Upper lobe of left lung (tissue), 6 donors: ENCODE results near the gene ALDH3A2. TPM values are rescaled to one million over a fixed set of nuclear protein-coding genes. Genes with fewer than 3 reads are reported as not detected.
A peak's percentile ranks its signal among the peaks of the same experiment; 100 is the strongest.

Experiments used
- ATAC-seq, 2 donors: fragments of 200-7000 bp; cut with Tn5 transposase; one replicate each; pipeline ENCODE4 v1.9.1; 2022; ENCODE audit warnings: mild to moderate bottlenecking in 2 of 2, moderate library complexity in 2 of 2; ENCODE audit not compliant: low FRiP score in 2 of 2
- DNase-seq, 2 donors: peaks; one replicate each; pipeline ENCODE4 v3.0.0-alpha.2; 2019 to 2020
- H3K27ac ChIP-seq, 4 donors: fragments of 200-600 bp; sonication (generic); one replicate each; pipeline ENCODE4 v1.5.1; 2016 to 2019
- H3K27me3 ChIP-seq, 4 donors: fragments of 200-600 bp; sonication (generic); one replicate each; pipeline ENCODE4 v1.5.1; 2017 to 2019
- H3K36me3 ChIP-seq, 4 donors: fragments of 200-600 bp; sonication (generic); one replicate each; pipeline ENCODE4 v1.5.1; 2016 to 2019
- H3K4me1 ChIP-seq, 4 donors: fragments of 200-600 bp; sonication (generic); one replicate each; pipeline ENCODE4 v1.5.1; 2018 to 2019
- H3K4me3 ChIP-seq, 4 donors: fragments of 200-600 bp; sonication (generic); one replicate each; pipeline ENCODE4 v1.5.1; 2017 to 2019; ENCODE audit warnings: mild to moderate bottlenecking in 2 of 4, moderate library complexity in 1 of 4
- H3K9me3 ChIP-seq, 4 donors: fragments of 200-600 bp; sonication (generic); one replicate each; pipeline ENCODE4 v1.5.1; 2018 to 2019
- CTCF ChIP-seq, 6 experiments: fragments of 450-650 bp in 4 of 6; fragments of 200-600 bp in 2 of 6; sonication (generic) in 2 of 6; IDR thresholded peaks; one replicate each; pipeline ENCODE4 v1.5.1; 2016 to 2019; ENCODE audit warnings: antibody characterized with exemption in 6 of 6
- EP300 ChIP-seq, 4 donors: sonication (generic); formaldehyde crosslinking; IDR thresholded peaks; one replicate each; pipeline ENCODE4 v1.5.1; 2017; ENCODE audit warnings: antibody characterized with exemption in 4 of 4, control low read depth in 2 of 4
- POLR2A ChIP-seq, 4 donors: fragments of 450-650 bp; IDR thresholded peaks; one replicate each; pipeline ENCODE4 v1.5.1; 2016 to 2017; ENCODE audit warnings: antibody characterized with exemption in 4 of 4, mild to moderate bottlenecking in 2 of 4
- POLR2AphosphoS5 ChIP-seq, 2 donors: sonication (generic); formaldehyde crosslinking; IDR thresholded peaks; one replicate each; pipeline ENCODE4 v1.5.1; 2017; ENCODE audit warnings: antibody characterized with exemption in 2 of 2
- WGBS, 2 donors: methylation state at CpG; one replicate each; pipeline ENCODE4 v1.1.5; 2017 to 2018; 5-methylcytosine and 5-hydroxymethylcytosine counted together
- total RNA-seq, 6 donors: library from RNA; depleted of rRNA in 4 of 6; stranded (reverse); fragments of >200 nt in 4 of 6; gene quantifications; one replicate each; pipeline versions ENCODE4 v1.1.0 to v1.2.1, GENCODE V29; 2016 to 2021
- donor health status: DM: no; HTN: no; CAD: no; lungs with moderate emphysema.
- donor health status: DM: no; HTN: yes; CAD: no; lungs with severe emphysema.

Gene ALDH3A2
- total RNA-seq, 6 donors from 2014 or later: 116 to 313 (median 194) TPM

- DNase-seq: peak in 1 of 2 donors; percentile 60
- no peak overlapping the region for H3K4me3 ChIP-seq
- H3K36me3 ChIP-seq: peaks cover 11 to 76% (median 24%) of the 10 kb centered on the region in 4 donors
- peaks cover 0 to 24% (median 9%) of the 10 kb centered on the region in 4 donors for H3K4me1 ChIP-seq
- peak in 1 of 2 donors; percentile 32 for ATAC-seq
- H3K27ac ChIP-seq: peak overlapping the region; percentile 42 to 66 (median 50)
- TF ChIP-seq POLR2AphosphoS5 (IDR thresholded peaks at IDR 0.05): no peak
- no peak for TF ChIP-seq POLR2A (IDR thresholded peaks at IDR 0.05)
- TF ChIP-seq EP300 (IDR thresholded peaks at IDR 0.05): no peak
- TF ChIP-seq CTCF (IDR thresholded peaks at IDR 0.05): no peak
- WGBS, 2 donors: 57 to 70% methylated on average over 7 of the region's 7 CpGs
- no peaks in the 10 kb centered on the region for H3K9me3 ChIP-seq
- H3K27me3 ChIP-seq: no peaks in the 10 kb centered on the region
These were observed 11.0 kb downstream of the ALDH3A2 start for GRCh38 chr17:19659366-19660177.

GRCh38 chr17:19660219-19660870 is 11.8 kb downstream of the ALDH3A2 start:
- peak overlapping the region; percentile 42 to 66 (median 50) for H3K27ac ChIP-seq
- H3K36me3 ChIP-seq: peaks cover 11 to 77% (median 27%) of the 10 kb centered on the region in 4 donors
- 64 to 72% methylated on average over 6 of the region's 6 CpGs for WGBS, 2 donors
- ATAC-seq (no peak), DNase-seq (no peak)
- H3K4me1 ChIP-seq: peaks cover 0 to 26% (median 11%) of the 10 kb centered on the region in 4 donors
- H3K27me3 ChIP-seq: no peaks in the 10 kb centered on the region
- no peak overlapping the region for H3K4me3 ChIP-seq
- H3K9me3 ChIP-seq: no peaks in the 10 kb centered on the region
- TF ChIP-seq POLR2AphosphoS5 (IDR thresholded peaks at IDR 0.05) (no peak), CTCF (IDR thresholded peaks at IDR 0.05) (no peak), EP300 (IDR thresholded peaks at IDR 0.05) (peak in 1 of 4 donors; percentile 26)

- WGBS, 2 donors: 95 to 97% methylated on average over 3 of the region's 3 CpGs
- DNase-seq: no peak
These were observed 12.6 kb downstream of the ALDH3A2 start for GRCh38 chr17:19661121-19661520.

GRCh38 chr17:19663097-19663496 is 14.5 kb downstream of the ALDH3A2 start:
- no peak overlapping the region for H3K27ac ChIP-seq
- 85 to 91% methylated on average over 6 of the region's 6 CpGs for WGBS, 2 donors
- H3K4me3 ChIP-seq: no peak overlapping the region
- H3K36me3 ChIP-seq: peaks cover 0 to 72% (median 20%) of the 10 kb centered on the region in 4 donors
- no peaks in the 10 kb centered on the region for H3K27me3 ChIP-seq
- ATAC-seq: no peak
- no peaks in the 10 kb centered on the region for H3K9me3 ChIP-seq
- TF ChIP-seq POLR2A (IDR thresholded peaks at IDR 0.05) (no peak), POLR2AphosphoS5 (IDR thresholded peaks at IDR 0.05) (no peak), EP300 (IDR thresholded peaks at IDR 0.05) (no peak), CTCF (IDR thresholded peaks at IDR 0.05) (no peak)
- no peak for DNase-seq
- peaks cover 0 to 26% (median 9%) of the 10 kb centered on the region in 4 donors for H3K4me1 ChIP-seq

More at GRCh38 chr17:19661121-19661520, 12.6 kb downstream of the ALDH3A2 start:
- H3K27me3 ChIP-seq: no peaks in the 10 kb centered on the region
- ATAC-seq: no peak
- H3K4me1 ChIP-seq: peaks cover 0 to 26% (median 11%) of the 10 kb centered on the region in 4 donors
- no peak overlapping the region for H3K4me3 ChIP-seq
- H3K27ac ChIP-seq: peak overlapping the region in 1 of 4 donors; percentile 35
- TF ChIP-seq POLR2AphosphoS5 (IDR thresholded peaks at IDR 0.05): no peak
- no peak for TF ChIP-seq CTCF (IDR thresholded peaks at IDR 0.05)
- no peak for TF ChIP-seq EP300 (IDR thresholded peaks at IDR 0.05)
- no peak for TF ChIP-seq POLR2A (IDR thresholded peaks at IDR 0.05)
- H3K36me3 ChIP-seq: peaks cover 8 to 76% (median 26%) of the 10 kb centered on the region in 4 donors
- no peaks in the 10 kb centered on the region for H3K9me3 ChIP-seq
